Cerebellar nuclear complex (tissue), 1 donor: ENCODE results near the gene C1QTNF2.

Experiments used
- DNase-seq, 2 experiments: peaks; one replicate each; lab custom pipeline; 2025; lab: John Stamatoyannopoulos, UW

C1QTNF2 gene

DNA sequence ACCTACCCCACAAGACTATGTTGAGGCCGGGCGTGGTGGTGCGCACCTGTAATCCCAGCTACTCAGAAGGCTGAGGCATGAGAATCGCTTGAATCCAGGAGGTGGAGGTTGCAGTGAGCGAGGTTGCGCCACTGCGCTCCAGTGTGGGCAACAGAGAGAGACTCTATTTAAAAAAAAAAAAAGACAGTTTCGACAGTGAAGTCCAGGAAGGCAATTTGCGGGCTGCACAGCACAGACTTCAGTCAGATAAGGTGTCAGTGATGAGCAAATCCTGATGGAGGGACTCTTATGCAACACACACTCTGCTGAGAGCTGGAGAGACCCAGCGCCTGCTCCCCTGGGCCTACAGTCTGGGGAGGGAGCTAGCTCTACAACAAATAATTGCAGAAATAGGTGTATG, 72.2 kb downstream of the C1QTNF2 start:
- DNase-seq = no peak

- no peak for DNase-seq
Observed at GRCh38 chr5:160297776-160298175, 72.7 kb downstream of the C1QTNF2 start.
